ENCODE data around the gene CFAP46. TPM values are rescaled to one million over a fixed set of nuclear protein-coding genes. Genes with fewer than 3 reads are reported as not detected.

The CFAP46 gene
- polyA plus RNA-seq, 1 donor from 2014 or later, result 2.6 TPM

GRCh38 chr10:132845780-132846595 is 96.4 kb downstream of the CFAP46 start:
- no peaks in the 10 kb centered on the region for H3K27me3 ChIP-seq (ENCODE audit: insufficient read depth, low read depth, low read length)
- H3K9ac ChIP-seq (ENCODE audit: low read length), result no peak overlapping the region
- H3K36me3 ChIP-seq (ENCODE audit: insufficient read depth, low read length), result no peaks in the 10 kb centered on the region
- no peaks in the 10 kb centered on the region for H3K9me2 ChIP-seq (ENCODE audit: insufficient read depth, low read length)
- TF ChIP-seq RAD21 (conservative IDR thresholded peaks at IDR 0.05) (no peak), POLR2AphosphoS5 (IDR thresholded peaks at IDR 0.05) (no peak), CTCF (IDR thresholded peaks at IDR 0.05; ENCODE audit: poor library complexity, severe bottlenecking) (no peak), EZH2 (IDR thresholded peaks at IDR 0.05; ENCODE audit: borderline replicate concordance, insufficient read depth, low read length, poor library complexity, severe bottlenecking) (no peak), TAF1 (IDR thresholded peaks at IDR 0.05; ENCODE audit: low read depth) (no peak), SMC3 (conservative IDR thresholded peaks at IDR 0.05; ENCODE audit: poor library complexity) (no peak), MXI1 (conservative IDR thresholded peaks at IDR 0.05; ENCODE audit: poor library complexity, severe bottlenecking) (no peak), EP300 (conservative IDR thresholded peaks at IDR 0.05; ENCODE audit: poor library complexity, severe bottlenecking) (no peak), REST (IDR thresholded peaks at IDR 0.05; ENCODE audit: borderline replicate concordance) (no peak)
- H3K79me2 ChIP-seq (replicated peaks; ENCODE audit: insufficient read depth, low read length), result no peaks in the 10 kb centered on the region
- H3K4me2 ChIP-seq (ENCODE audit: low read length), result no peak overlapping the region
- no peaks in the 10 kb centered on the region for H3K9me3 ChIP-seq (ENCODE audit: low read length)
- H3K4me3 ChIP-seq (ENCODE audit: low read length), result no peak overlapping the region
- H3F3A ChIP-seq (ENCODE audit: insufficient read depth, low read length, poor library complexity, severe bottlenecking), result no peaks in the 10 kb centered on the region
- H3K27ac ChIP-seq (ENCODE audit: low read length), result no peak overlapping the region
- no peak overlapping the region for H2AFZ ChIP-seq (ENCODE audit: low read depth, low read length)
- no peaks in the 10 kb centered on the region for H4K20me1 ChIP-seq (ENCODE audit: insufficient read depth)

- Histone ChIP-seq H3K9ac (ENCODE audit: low read length) (no peak overlapping the region), H3K9me2 (ENCODE audit: insufficient read depth, low read length) (no peaks in the 10 kb centered on the region), H3K27ac (ENCODE audit: low read length) (no peak overlapping the region), H3F3A (ENCODE audit: insufficient read depth, low read length, poor library complexity, severe bottlenecking) (no peaks in the 10 kb centered on the region), H3K4me2 (ENCODE audit: low read length) (no peak overlapping the region), H3K36me3 (ENCODE audit: insufficient read depth, low read length) (no peaks in the 10 kb centered on the region), H3K4me3 (ENCODE audit: low read length) (no peak overlapping the region), H3K27me3 (ENCODE audit: insufficient read depth, low read depth, low read length) (no peaks in the 10 kb centered on the region), H2AFZ (ENCODE audit: low read depth, low read length) (no peak overlapping the region), H3K79me2 (replicated peaks; ENCODE audit: insufficient read depth, low read length) (no peaks in the 10 kb centered on the region), H3K9me3 (ENCODE audit: low read length) (no peaks in the 10 kb centered on the region), H4K20me1 (ENCODE audit: insufficient read depth) (no peaks in the 10 kb centered on the region)
- TF ChIP-seq CTCF (IDR thresholded peaks at IDR 0.05; ENCODE audit: poor library complexity, severe bottlenecking), result no peak
- no peak for TF ChIP-seq POLR2AphosphoS5 (IDR thresholded peaks at IDR 0.05)
- TF ChIP-seq EP300 (conservative IDR thresholded peaks at IDR 0.05; ENCODE audit: poor library complexity, severe bottlenecking), result no peak
- TF ChIP-seq REST (IDR thresholded peaks at IDR 0.05; ENCODE audit: borderline replicate concordance), result no peak
Measured at GRCh38 chr10:132845041-132845551, 97.3 kb downstream of the CFAP46 start.

Measured in neural cell (in vitro differentiated cells).